Body of pancreas (tissue), 4 donors: ENCODE results near the gene MGAT5.

ENCODE experiments used
- POLR2A ChIP-seq, 3 donors: fragments of 450-650 bp; IDR thresholded peaks; one replicate each; pipeline ENCODE4 v1.6.1; 2016; ENCODE audit warnings: antibody characterized with exemption in 3 of 3, mild to moderate bottlenecking in 2 of 3
- TF ChIP-seq, protein P1 (sequence below), 7 experiments: fragments of 450-650 bp in 4 of 7; fragments of 200-600 bp in 3 of 7; sonication (generic) in 3 of 7; IDR thresholded peaks; one replicate each; pipeline ENCODE4 v1.5.1; 2016 to 2019; ENCODE audit warnings: antibody characterized with exemption in 7 of 7

GRCh38 chr2:134408386-134408785, 154.5 kb downstream of the MGAT5 start:
- TF ChIP-seq, protein P1, sequence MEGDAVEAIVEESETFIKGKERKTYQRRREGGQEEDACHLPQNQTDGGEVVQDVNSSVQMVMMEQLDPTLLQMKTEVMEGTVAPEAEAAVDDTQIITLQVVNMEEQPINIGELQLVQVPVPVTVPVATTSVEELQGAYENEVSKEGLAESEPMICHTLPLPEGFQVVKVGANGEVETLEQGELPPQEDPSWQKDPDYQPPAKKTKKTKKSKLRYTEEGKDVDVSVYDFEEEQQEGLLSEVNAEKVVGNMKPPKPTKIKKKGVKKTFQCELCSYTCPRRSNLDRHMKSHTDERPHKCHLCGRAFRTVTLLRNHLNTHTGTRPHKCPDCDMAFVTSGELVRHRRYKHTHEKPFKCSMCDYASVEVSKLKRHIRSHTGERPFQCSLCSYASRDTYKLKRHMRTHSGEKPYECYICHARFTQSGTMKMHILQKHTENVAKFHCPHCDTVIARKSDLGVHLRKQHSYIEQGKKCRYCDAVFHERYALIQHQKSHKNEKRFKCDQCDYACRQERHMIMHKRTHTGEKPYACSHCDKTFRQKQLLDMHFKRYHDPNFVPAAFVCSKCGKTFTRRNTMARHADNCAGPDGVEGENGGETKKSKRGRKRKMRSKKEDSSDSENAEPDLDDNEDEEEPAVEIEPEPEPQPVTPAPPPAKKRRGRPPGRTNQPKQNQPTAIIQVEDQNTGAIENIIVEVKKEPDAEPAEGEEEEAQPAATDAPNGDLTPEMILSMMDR (IDR thresholded peaks at IDR 0.05), result no peak
- TF ChIP-seq POLR2A (IDR thresholded peaks at IDR 0.05), result no peak
